ENCODE measurements around the gene ADAMTS18. TPM values are rescaled to one million over a fixed set of nuclear protein-coding genes. Genes with fewer than 3 reads are reported as not detected.
A peak's percentile ranks its signal among the peaks of the same experiment; 100 is the strongest.
"Not testable (repeated sequence)": the region's sequence is repeated elsewhere in the genome, so short reads cannot be mapped to it uniquely, and the experiment has no call there.

The ADAMTS18 gene
- total RNA-seq, 2 experiments from 2014 or later = not detected

DNA sequence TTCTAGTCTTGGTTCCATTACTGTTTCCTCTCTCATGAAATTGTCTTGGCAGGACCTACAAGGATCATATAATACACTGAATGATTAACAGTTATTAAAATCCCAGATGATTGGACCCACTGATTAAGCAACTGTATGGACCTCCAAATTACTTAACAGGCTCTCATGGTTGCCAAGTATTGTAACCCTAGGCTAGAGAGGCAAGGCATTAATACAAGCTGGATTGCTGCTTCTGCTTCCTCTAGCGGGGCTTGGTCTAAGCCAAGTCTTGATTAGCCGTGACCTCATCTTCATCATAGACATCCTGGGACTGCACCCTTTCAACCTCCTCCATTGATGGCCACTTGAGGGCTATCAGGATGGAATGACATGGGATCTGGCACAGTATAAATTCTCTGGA is 188.7 kb downstream of the ADAMTS18 start:
- Mint-ChIP-seq H3K4me3 (no peak overlapping the region), H3K9me3 (ENCODE audit: insufficient read depth) (no peaks in the 10 kb centered on the region), H3K27ac (no peak overlapping the region), H3K4me1 (ENCODE audit: low read depth) (no peaks in the 10 kb centered on the region), H3K27me3 (ENCODE audit: low read depth) (no peaks in the 10 kb centered on the region), H3K36me3 (ENCODE audit: low read depth) (no peaks in the 10 kb centered on the region)
- no peak for DNase-seq
- CTCF ChIA-PET = no interaction called here
- POLR2A ChIA-PET = no interaction called here
- ATAC-seq = no peak

GRCh38 chr16:77242471-77242870 is 192.4 kb downstream of the ADAMTS18 start:
- CTCF ChIA-PET = interaction anchor here (2.7 kb wide), 1 partner anchor 342 kb away, joined by 8 read pairs; no protein-coding TSS in a partner anchor
- not testable (repeated sequence) for H3K9me3 Mint-ChIP-seq (ENCODE audit: insufficient read depth)

GRCh38 chr16:77238593-77238992 is 196.2 kb downstream of the ADAMTS18 start:
- ChIA-PET POLR2A (no interaction called here), CTCF (interaction anchor here (10.7 kb wide), 1 partner anchor 346 kb away, joined by 114 read pairs; no protein-coding TSS in a partner anchor)

More at GRCh38 chr16:77242471-77242870, 192.4 kb downstream of the ADAMTS18 start:
- H3K4me1 Mint-ChIP-seq (ENCODE audit: low read depth); ATAC-seq; H3K36me3 Mint-ChIP-seq (ENCODE audit: low read depth); DNase-seq; H3K27me3 Mint-ChIP-seq (ENCODE audit: low read depth); H3K4me3 Mint-ChIP-seq; POLR2A ChIA-PET; H3K27ac Mint-ChIP-seq: not testable (repeated sequence)

GRCh38 chr16:77236063-77236511 is 198.7 kb downstream of the ADAMTS18 start:
- ChIA-PET POLR2A (no interaction called here), CTCF (interaction anchor here (0.7 to 10.7 kb wide), 10 partner anchors 13 to 438 kb away, joined by 3 to 114 read pairs (median 4); no protein-coding TSS in a partner anchor)
- Mint-ChIP-seq H3K27me3 (ENCODE audit: low read depth) (peaks cover 2% of the 10 kb centered on the region), H3K4me1 (ENCODE audit: low read depth) (peaks cover 3% of the 10 kb centered on the region), H3K9me3 (ENCODE audit: insufficient read depth) (no peaks in the 10 kb centered on the region), H3K4me3 (no peak overlapping the region), H3K36me3 (ENCODE audit: low read depth) (no peaks in the 10 kb centered on the region), H3K27ac (no peak overlapping the region)
- DNase-seq (peak; percentile 91), ATAC-seq (peak; percentile 99)

More at GRCh38 chr16:77238593-77238992, 196.2 kb downstream of the ADAMTS18 start:
- ATAC-seq (no peak), DNase-seq (no peak)
- Mint-ChIP-seq H3K4me1 (ENCODE audit: low read depth) (peaks cover 3% of the 10 kb centered on the region), H3K4me3 (no peak overlapping the region), H3K27me3 (ENCODE audit: low read depth) (peaks cover 2% of the 10 kb centered on the region), H3K36me3 (ENCODE audit: low read depth) (no peaks in the 10 kb centered on the region), H3K27ac (no peak overlapping the region), H3K9me3 (ENCODE audit: insufficient read depth) (no peaks in the 10 kb centered on the region)

GRCh38 chr16:77234611-77235010 is 200.2 kb downstream of the ADAMTS18 start:
- Mint-ChIP-seq H3K4me3 (no peak overlapping the region), H3K36me3 (ENCODE audit: low read depth) (no peaks in the 10 kb centered on the region), H3K27ac (no peak overlapping the region), H3K9me3 (ENCODE audit: insufficient read depth) (no peaks in the 10 kb centered on the region), H3K27me3 (ENCODE audit: low read depth) (peaks cover 2% of the 10 kb centered on the region), H3K4me1 (ENCODE audit: low read depth) (peaks cover 3% of the 10 kb centered on the region)
- DNase-seq (no peak), ATAC-seq (no peak)
- POLR2A ChIA-PET = interaction anchor here (1.3 kb wide), 1 partner anchor 350 kb away, joined by 4 read pairs; no protein-coding TSS in a partner anchor
- CTCF ChIA-PET = interaction anchor here (1.4 to 10.7 kb wide), 3 partner anchors 12 to 350 kb away, joined by 3 to 114 read pairs (median 11); no protein-coding TSS in a partner anchor

GRCh38 chr16:77233799-77234519 is 200.9 kb downstream of the ADAMTS18 start:
- CTCF ChIA-PET = interaction anchor here (2.5 to 10.7 kb wide), 2 partner anchors 11 to 350 kb away, joined by 11 to 114 read pairs; no protein-coding TSS in a partner anchor
- Mint-ChIP-seq H3K9me3 (ENCODE audit: insufficient read depth) (no peaks in the 10 kb centered on the region), H3K4me1 (ENCODE audit: low read depth) (peaks cover 3% of the 10 kb centered on the region), H3K27ac (no peak overlapping the region), H3K36me3 (ENCODE audit: low read depth) (no peaks in the 10 kb centered on the region), H3K27me3 (ENCODE audit: low read depth) (peaks cover 2% of the 10 kb centered on the region), H3K4me3 (no peak overlapping the region)
- ATAC-seq (no peak), DNase-seq (no peak)
- POLR2A ChIA-PET = interaction anchor here (1.3 kb wide), 1 partner anchor 350 kb away, joined by 4 read pairs; no protein-coding TSS in a partner anchor

Other genes starting within 250 kb of the ADAMTS18 start
- gene MON1B, start 243.8 kb downstream of the ADAMTS18 start, total RNA-seq = 10 to 100 TPM; 66.3 to 67.0 TPM
- gene SYCE1L, start 235.6 kb downstream of the ADAMTS18 start, total RNA-seq = 1 to 10 TPM; 5.9 to 7.1 TPM